Astrocyte (in vitro differentiated cells and primary cell): ENCODE results near the gene TBC1D2B. TPM values are rescaled to one million over a fixed set of nuclear protein-coding genes. Genes with fewer than 3 reads are reported as not detected.
A peak's percentile ranks its signal among the peaks of the same experiment; 100 is the strongest.

Source experiments
- DNase-seq: peaks from one replicate; pipeline ENCODE4 v3.0.0-alpha.2; 2010; ENCODE audit warnings: low read depth
- FAIRE-seq: peaks from 2 replicates; lab custom pipeline; 2011; peaks lifted over from hg19 to GRCh38; lab: Jason Lieb, UNC
- H2AFZ ChIP-seq: 2 replicates; pipeline ENCODE4 v1.6.0; 2012; ENCODE audit warnings: low read depth, low read length, inconsistent platforms
- H3K27ac ChIP-seq: 2 replicates; pipeline ENCODE4 v1.5.1; 2011; ENCODE audit warnings: low read depth, low read length, inconsistent platforms
- H3K27me3 ChIP-seq: 2 replicates; pipeline ENCODE4 v1.6.0; 2011; ENCODE audit warnings: low read length, inconsistent platforms; ENCODE audit not compliant: insufficient read depth
- H3K36me3 ChIP-seq: 2 replicates; pipeline ENCODE4 v1.5.1; 2011; ENCODE audit warnings: low read length, inconsistent platforms; ENCODE audit not compliant: insufficient read depth
- H3K4me1 ChIP-seq: 2 replicates; pipeline ENCODE4 v1.5.1; 2011; ENCODE audit warnings: low read length, inconsistent platforms; ENCODE audit not compliant: insufficient read depth
- H3K4me2 ChIP-seq: 2 replicates; pipeline ENCODE4 v1.6.0; 2012; ENCODE audit warnings: low read length, inconsistent platforms
- H3K4me3 ChIP-seq: 2 replicates; pipeline ENCODE4 v1.5.1; 2011; ENCODE audit warnings: low read depth, mild to moderate bottlenecking, low read length, inconsistent platforms; ENCODE audit not compliant: insufficient read depth
- H3K79me2 ChIP-seq: 2 replicates; pipeline ENCODE4 v1.6.0; 2012; ENCODE audit warnings: mild to moderate bottlenecking, low read length, inconsistent platforms; ENCODE audit not compliant: insufficient read depth
- H3K9ac ChIP-seq: 2 replicates; pipeline ENCODE4 v1.6.0; 2012; ENCODE audit warnings: mild to moderate bottlenecking, low read length, inconsistent platforms
- H3K9me3 ChIP-seq: 2 replicates; pipeline ENCODE4 v1.5.1; 2012; ENCODE audit warnings: low read depth, mild to moderate bottlenecking, low read length, inconsistent platforms; ENCODE audit not compliant: insufficient read depth
- H4K20me1 ChIP-seq: 2 replicates; pipeline ENCODE4 v1.6.0; 2012; ENCODE audit warnings: low read length, inconsistent platforms; ENCODE audit not compliant: insufficient read depth
- H3K27ac Mint-ChIP-seq: one replicate; pipeline ENCODE4 v1.8.0; 2021; ENCODE audit warnings: mild to moderate bottlenecking, mixed read lengths; ENCODE audit not compliant: unreplicated experiment
- H3K27me3 Mint-ChIP-seq: one replicate; pipeline ENCODE4 v1.8.0; 2021; ENCODE audit warnings: low read depth, mixed read lengths; ENCODE audit not compliant: unreplicated experiment
- H3K36me3 Mint-ChIP-seq: one replicate; pipeline ENCODE4 v1.8.0; 2021; ENCODE audit warnings: low read depth, mixed read lengths; ENCODE audit not compliant: unreplicated experiment
- H3K4me1 Mint-ChIP-seq: one replicate; pipeline ENCODE4 v1.8.0; 2021; ENCODE audit warnings: low read depth, mixed read lengths; ENCODE audit not compliant: unreplicated experiment
- H3K4me3 Mint-ChIP-seq: one replicate; pipeline ENCODE4 v1.8.0; 2021; ENCODE audit warnings: mild to moderate bottlenecking, moderate library complexity, mixed read lengths; ENCODE audit not compliant: unreplicated experiment
- H3K9me3 Mint-ChIP-seq: one replicate; pipeline ENCODE4 v1.8.0; 2021; ENCODE audit warnings: mild to moderate bottlenecking, mixed read lengths; ENCODE audit not compliant: unreplicated experiment
- EZH2 ChIP-seq: IDR thresholded peaks from 2 replicates; pipeline ENCODE4 v1.6.1; 2012; ENCODE audit warnings: mild to moderate bottlenecking, low read length, inconsistent platforms; ENCODE audit not compliant: insufficient read depth
- total RNA-seq: library from RNA; stranded (reverse); gene quantifications from 2 replicates; pipeline ENCODE4 v1.2.1, GENCODE V29; 2021
- TF ChIP-seq, protein P1 (sequence below): IDR thresholded peaks from 2 replicates; pipeline ENCODE4 v1.5.1; 2011; ENCODE audit warnings: low read depth, mild to moderate bottlenecking, inconsistent platforms, low read length, moderate library complexity; ENCODE audit not compliant: insufficient read depth

Gene TBC1D2B
- total RNA-seq, 1 donor from 2014 or later = 21.3 TPM

DNA sequence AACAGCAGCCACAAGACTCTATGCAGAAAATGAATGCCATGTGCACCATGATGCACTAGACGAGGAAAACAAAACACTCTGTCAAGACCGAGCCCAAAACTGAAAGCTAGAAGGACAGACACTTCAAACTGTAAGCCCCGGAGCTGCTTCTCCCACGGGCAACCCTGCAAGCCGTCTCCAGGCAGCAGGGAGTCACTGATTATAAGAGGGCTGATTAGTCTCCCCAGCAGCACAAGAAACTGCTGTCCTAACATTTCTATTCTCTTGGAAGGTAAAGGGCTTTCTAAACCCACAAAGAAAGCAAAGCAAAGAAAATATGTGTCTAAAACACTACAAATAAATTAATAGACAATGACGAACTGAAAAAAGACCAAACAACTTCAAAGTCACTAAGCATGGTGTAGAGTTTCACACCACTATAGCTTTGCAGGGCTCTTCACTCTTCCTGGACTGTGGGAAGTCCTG lies 15.5 kb downstream of the TBC1D2B start:
- peaks cover 26% of the 10 kb centered on the region for H3K4me1 Mint-ChIP-seq
- Histone ChIP-seq H3K4me1 (peaks cover 38% of the 10 kb centered on the region), H3K4me2 (peak overlapping the region; percentile 75), H3K9ac (peak overlapping the region; percentile 36), H3K79me2 (peaks cover 83% of the 10 kb centered on the region), H3K27ac (peak overlapping the region; percentile 20), H3K36me3 (no peaks in the 10 kb centered on the region), H3K27me3 (no peaks in the 10 kb centered on the region), H4K20me1 (peaks cover 71% of the 10 kb centered on the region), H3K4me3 (peak overlapping the region; percentile 18), H3K9me3 (no peaks in the 10 kb centered on the region), H2AFZ (no peak overlapping the region)
- peaks cover 2% of the 10 kb centered on the region for H3K27me3 Mint-ChIP-seq
- peaks cover 4% of the 10 kb centered on the region for H3K36me3 Mint-ChIP-seq
- H3K4me3 Mint-ChIP-seq = no peak overlapping the region
- FAIRE-seq (no peak), DNase-seq (peak; percentile 58)
- H3K27ac Mint-ChIP-seq = peak overlapping the region; percentile 48
- TF ChIP-seq, protein P1, sequence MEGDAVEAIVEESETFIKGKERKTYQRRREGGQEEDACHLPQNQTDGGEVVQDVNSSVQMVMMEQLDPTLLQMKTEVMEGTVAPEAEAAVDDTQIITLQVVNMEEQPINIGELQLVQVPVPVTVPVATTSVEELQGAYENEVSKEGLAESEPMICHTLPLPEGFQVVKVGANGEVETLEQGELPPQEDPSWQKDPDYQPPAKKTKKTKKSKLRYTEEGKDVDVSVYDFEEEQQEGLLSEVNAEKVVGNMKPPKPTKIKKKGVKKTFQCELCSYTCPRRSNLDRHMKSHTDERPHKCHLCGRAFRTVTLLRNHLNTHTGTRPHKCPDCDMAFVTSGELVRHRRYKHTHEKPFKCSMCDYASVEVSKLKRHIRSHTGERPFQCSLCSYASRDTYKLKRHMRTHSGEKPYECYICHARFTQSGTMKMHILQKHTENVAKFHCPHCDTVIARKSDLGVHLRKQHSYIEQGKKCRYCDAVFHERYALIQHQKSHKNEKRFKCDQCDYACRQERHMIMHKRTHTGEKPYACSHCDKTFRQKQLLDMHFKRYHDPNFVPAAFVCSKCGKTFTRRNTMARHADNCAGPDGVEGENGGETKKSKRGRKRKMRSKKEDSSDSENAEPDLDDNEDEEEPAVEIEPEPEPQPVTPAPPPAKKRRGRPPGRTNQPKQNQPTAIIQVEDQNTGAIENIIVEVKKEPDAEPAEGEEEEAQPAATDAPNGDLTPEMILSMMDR = no peak
- TF ChIP-seq EZH2 = no peak
- H3K9me3 Mint-ChIP-seq = peaks cover 1% of the 10 kb centered on the region

DNA sequence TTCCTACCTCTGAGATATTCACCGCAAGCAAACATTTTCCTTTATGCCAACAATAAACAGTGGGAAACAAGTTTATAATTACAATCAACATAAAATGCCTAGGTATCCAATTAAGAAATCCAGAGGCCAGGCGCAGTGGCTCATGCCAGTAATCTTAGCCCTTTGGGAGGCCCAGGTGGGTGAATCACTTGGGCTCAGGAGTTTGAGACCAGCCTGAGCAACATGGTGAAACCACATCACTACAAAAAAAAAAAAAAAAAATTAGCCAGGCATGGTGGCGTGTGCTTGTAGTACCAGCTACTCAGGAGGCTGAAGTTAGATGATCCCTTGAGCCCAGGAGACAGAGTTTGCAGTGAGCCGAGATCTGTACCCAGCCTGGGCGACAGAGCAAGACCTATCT lies 17.3 kb downstream of the TBC1D2B start:
- Histone ChIP-seq H3K79me2 (peaks cover 88% of the 10 kb centered on the region), H3K4me1 (peaks cover 32% of the 10 kb centered on the region), H3K9ac (no peak overlapping the region), H2AFZ (no peak overlapping the region), H3K9me3 (no peaks in the 10 kb centered on the region), H3K27ac (no peak overlapping the region), H3K36me3 (no peaks in the 10 kb centered on the region), H4K20me1 (peaks cover 74% of the 10 kb centered on the region), H3K4me3 (no peak overlapping the region), H3K27me3 (no peaks in the 10 kb centered on the region), H3K4me2 (no peak overlapping the region)
- no peak overlapping the region for H3K27ac Mint-ChIP-seq
- no peak overlapping the region for H3K4me3 Mint-ChIP-seq
- DNase-seq = no peak
- peaks cover 26% of the 10 kb centered on the region for H3K4me1 Mint-ChIP-seq
- peaks cover 1% of the 10 kb centered on the region for H3K9me3 Mint-ChIP-seq
- no peak for TF ChIP-seq EZH2
- TF ChIP-seq, protein P1 = no peak
- peaks cover 4% of the 10 kb centered on the region for H3K36me3 Mint-ChIP-seq
- H3K27me3 Mint-ChIP-seq = peaks cover 2% of the 10 kb centered on the region
- no peak for FAIRE-seq

DNA sequence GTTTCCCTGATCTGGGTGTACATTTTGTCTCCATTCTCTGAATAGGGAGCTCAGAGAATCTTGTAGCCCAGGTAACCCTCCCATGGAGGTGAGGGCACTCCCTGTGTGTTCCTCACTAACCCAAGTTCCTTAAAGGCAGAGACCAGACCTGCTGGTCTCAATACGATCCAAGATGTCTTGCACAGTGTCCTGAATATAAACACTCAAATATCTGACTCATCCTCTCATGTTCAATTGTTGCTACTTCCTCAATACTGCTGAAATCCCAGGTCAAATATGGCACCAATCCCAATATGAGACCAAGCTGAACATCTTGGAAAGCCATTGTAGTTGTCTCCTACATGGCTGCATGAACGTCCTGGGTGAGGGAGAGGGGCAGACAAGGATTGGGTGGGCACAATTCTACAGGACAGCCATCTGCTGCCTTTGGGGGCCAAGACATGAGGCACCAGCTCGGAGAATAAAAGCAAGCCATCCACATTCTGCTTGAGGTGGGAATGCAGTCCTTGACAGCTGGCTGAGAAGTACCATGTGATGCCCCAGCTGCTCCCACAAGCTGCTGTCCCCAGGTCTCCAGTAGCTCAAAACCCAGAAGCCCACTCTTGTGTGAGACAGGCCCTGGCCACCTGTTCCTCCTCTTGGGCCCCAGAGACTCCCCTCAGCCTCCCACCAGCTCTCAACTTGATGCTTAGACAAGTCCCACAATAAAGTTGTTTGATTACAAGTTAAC lies 18.2 kb downstream of the TBC1D2B start:
- no peaks in the 10 kb centered on the region for H3K36me3 ChIP-seq
- H3K4me1 Mint-ChIP-seq = peaks cover 28% of the 10 kb centered on the region

More for the DNA sequence above, 18.2 kb downstream of the TBC1D2B start:
- no peak overlapping the region for H3K4me3 Mint-ChIP-seq
- Histone ChIP-seq H3K4me3 (no peak overlapping the region), H3K27me3 (no peaks in the 10 kb centered on the region), H3K4me2 (no peak overlapping the region), H3K79me2 (peaks cover 92% of the 10 kb centered on the region), H3K27ac (no peak overlapping the region), H3K9ac (no peak overlapping the region), H2AFZ (no peak overlapping the region), H3K4me1 (peaks cover 27% of the 10 kb centered on the region), H3K9me3 (no peaks in the 10 kb centered on the region), H4K20me1 (peaks cover 75% of the 10 kb centered on the region)
- peaks cover 1% of the 10 kb centered on the region for H3K9me3 Mint-ChIP-seq
- peaks cover 2% of the 10 kb centered on the region for H3K27me3 Mint-ChIP-seq
- H3K36me3 Mint-ChIP-seq = peaks cover 4% of the 10 kb centered on the region
- TF ChIP-seq EZH2 = no peak
- TF ChIP-seq, protein P1 = no peak
- H3K27ac Mint-ChIP-seq = no peak overlapping the region
- no peak for FAIRE-seq
- peak; percentile 37 for DNase-seq
